ENCODE results near the gene DNAI2.

DNA sequence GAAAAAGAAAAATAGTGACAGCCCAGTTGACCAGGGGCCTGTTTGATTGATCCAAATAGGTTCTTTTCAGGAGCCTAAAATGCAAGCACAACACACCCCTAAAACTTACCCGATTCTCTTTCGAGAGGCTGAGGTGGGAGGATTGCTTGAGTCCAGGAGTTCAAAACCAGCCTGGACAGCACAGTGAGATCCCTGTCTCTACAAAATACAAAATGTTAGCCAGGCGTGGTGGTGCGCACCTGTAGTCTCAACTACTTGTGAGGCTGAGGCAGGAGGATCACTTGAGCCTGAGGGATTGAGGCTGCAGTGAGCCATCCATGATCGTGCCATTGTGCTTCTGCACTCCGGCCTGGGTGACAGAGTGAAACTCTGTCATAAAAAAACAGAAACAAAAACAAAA is 50.5 kb downstream of the DNAI2 start:
- TF ChIP-seq, protein P1, sequence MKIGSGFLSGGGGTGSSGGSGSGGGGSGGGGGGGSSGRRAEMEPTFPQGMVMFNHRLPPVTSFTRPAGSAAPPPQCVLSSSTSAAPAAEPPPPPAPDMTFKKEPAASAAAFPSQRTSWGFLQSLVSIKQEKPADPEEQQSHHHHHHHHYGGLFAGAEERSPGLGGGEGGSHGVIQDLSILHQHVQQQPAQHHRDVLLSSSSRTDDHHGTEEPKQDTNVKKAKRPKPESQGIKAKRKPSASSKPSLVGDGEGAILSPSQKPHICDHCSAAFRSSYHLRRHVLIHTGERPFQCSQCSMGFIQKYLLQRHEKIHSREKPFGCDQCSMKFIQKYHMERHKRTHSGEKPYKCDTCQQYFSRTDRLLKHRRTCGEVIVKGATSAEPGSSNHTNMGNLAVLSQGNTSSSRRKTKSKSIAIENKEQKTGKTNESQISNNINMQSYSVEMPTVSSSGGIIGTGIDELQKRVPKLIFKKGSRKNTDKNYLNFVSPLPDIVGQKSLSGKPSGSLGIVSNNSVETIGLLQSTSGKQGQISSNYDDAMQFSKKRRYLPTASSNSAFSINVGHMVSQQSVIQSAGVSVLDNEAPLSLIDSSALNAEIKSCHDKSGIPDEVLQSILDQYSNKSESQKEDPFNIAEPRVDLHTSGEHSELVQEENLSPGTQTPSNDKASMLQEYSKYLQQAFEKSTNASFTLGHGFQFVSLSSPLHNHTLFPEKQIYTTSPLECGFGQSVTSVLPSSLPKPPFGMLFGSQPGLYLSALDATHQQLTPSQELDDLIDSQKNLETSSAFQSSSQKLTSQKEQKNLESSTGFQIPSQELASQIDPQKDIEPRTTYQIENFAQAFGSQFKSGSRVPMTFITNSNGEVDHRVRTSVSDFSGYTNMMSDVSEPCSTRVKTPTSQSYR (CRISPR knock-in tag; IDR thresholded peaks at IDR 0.05) = no peak
- TF ChIP-seq, protein P2, sequence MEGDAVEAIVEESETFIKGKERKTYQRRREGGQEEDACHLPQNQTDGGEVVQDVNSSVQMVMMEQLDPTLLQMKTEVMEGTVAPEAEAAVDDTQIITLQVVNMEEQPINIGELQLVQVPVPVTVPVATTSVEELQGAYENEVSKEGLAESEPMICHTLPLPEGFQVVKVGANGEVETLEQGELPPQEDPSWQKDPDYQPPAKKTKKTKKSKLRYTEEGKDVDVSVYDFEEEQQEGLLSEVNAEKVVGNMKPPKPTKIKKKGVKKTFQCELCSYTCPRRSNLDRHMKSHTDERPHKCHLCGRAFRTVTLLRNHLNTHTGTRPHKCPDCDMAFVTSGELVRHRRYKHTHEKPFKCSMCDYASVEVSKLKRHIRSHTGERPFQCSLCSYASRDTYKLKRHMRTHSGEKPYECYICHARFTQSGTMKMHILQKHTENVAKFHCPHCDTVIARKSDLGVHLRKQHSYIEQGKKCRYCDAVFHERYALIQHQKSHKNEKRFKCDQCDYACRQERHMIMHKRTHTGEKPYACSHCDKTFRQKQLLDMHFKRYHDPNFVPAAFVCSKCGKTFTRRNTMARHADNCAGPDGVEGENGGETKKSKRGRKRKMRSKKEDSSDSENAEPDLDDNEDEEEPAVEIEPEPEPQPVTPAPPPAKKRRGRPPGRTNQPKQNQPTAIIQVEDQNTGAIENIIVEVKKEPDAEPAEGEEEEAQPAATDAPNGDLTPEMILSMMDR (IDR thresholded peaks at IDR 0.05) = no peak
- TF ChIP-seq, protein P3, sequence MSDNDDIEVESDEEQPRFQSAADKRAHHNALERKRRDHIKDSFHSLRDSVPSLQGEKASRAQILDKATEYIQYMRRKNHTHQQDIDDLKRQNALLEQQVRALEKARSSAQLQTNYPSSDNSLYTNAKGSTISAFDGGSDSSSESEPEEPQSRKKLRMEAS (CRISPR knock-in tag; IDR thresholded peaks at IDR 0.05) = no peak
- TF ChIP-seq, protein P4, sequence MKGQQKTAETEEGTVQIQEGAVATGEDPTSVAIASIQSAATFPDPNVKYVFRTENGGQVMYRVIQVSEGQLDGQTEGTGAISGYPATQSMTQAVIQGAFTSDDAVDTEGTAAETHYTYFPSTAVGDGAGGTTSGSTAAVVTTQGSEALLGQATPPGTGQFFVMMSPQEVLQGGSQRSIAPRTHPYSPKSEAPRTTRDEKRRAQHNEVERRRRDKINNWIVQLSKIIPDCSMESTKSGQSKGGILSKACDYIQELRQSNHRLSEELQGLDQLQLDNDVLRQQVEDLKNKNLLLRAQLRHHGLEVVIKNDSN (CRISPR knock-in tag; IDR thresholded peaks at IDR 0.05) = no peak

All from WTC11 (cell line).